HepG2 (cell line): Measurements from ENCODE around the gene UQCRC2. TPM values are rescaled to one million over a fixed set of nuclear protein-coding genes. Genes with fewer than 3 reads are reported as not detected.

ENCODE experiments used
- AGO2 ChIP-seq: fragments of 200-400 bp; formaldehyde crosslinking; optimal IDR thresholded peaks from 2 replicates; pipeline ENCODE3; 2017; ENCODE audit warnings: mild to moderate bottlenecking, low read depth, low read length, moderate library complexity
- ARNT ChIP-seq: fragments of 450-650 bp; IDR thresholded peaks from 2 replicates; pipeline ENCODE4 v1.6.1; 2017
- E2F1 ChIP-seq: sonication (generic); formaldehyde crosslinking; IDR thresholded peaks from 2 replicates; pipeline ENCODE4 v1.5.0; 2020; ENCODE audit warnings: missing genetic modification reagents
- ELF3 ChIP-seq: IDR thresholded peaks from 2 replicates; pipeline ENCODE4 v1.6.1; 2016; ENCODE audit warnings: missing genetic modification reagents, missing compliant biosample characterization
- ESRRA ChIP-seq: sonication (generic); formaldehyde crosslinking; IDR thresholded peaks from 2 replicates; pipeline ENCODE4 v1.5.1; 2020; ENCODE audit warnings: mild to moderate bottlenecking, low read depth, missing genetic modification reagents
- FOXA1 ChIP-seq, 2 experiments: fragments of 450-650 bp in 1 of 2; sonication (generic) in 1 of 2; formaldehyde crosslinking in 1 of 2; IDR thresholded peaks; 2 replicates each; pipeline versions ENCODE4 v1.4.0 to v1.6.1; 2016 to 2020; ENCODE audit warnings: missing genetic modification reagents in 1 of 2
- GTF2F1 ChIP-seq: fragments of 150-350 bp; IDR thresholded peaks from 2 replicates; pipeline ENCODE4 v1.6.1; 2014; ENCODE audit warnings: low read length
- HDAC2 ChIP-seq: sonication (generic); formaldehyde crosslinking; IDR thresholded peaks from 2 replicates; pipeline ENCODE4 v1.4.0; 2020; ENCODE audit warnings: missing genetic modification reagents
- JUNB ChIP-seq: sonication (generic); formaldehyde crosslinking; IDR thresholded peaks from 2 replicates; pipeline ENCODE4 v1.8.0; 2022; ENCODE audit warnings: missing genetic modification reagents, mild to moderate bottlenecking, borderline replicate concordance
- MEIS2 ChIP-seq: sonication (generic); formaldehyde crosslinking; IDR thresholded peaks from 2 replicates; pipeline ENCODE4 v1.9.0; 2021; ENCODE audit warnings: mild to moderate bottlenecking, missing genetic modification reagents
- RFX5 ChIP-seq: IDR thresholded peaks from 2 replicates; pipeline ENCODE4 v1.6.1; 2011; ENCODE audit warnings: low read depth, low read length, improper control_type of control experiment
- SRSF1 ChIP-seq: fragments of 200-400 bp; formaldehyde crosslinking; optimal IDR thresholded peaks from 2 replicates; pipeline ENCODE3; 2017; ENCODE audit warnings: mild to moderate bottlenecking, low read depth, low read length, moderate library complexity
- TAF15 ChIP-seq: fragments of 200-400 bp; formaldehyde crosslinking; IDR thresholded peaks from one replicate; pipeline ENCODE4 v1.6.1; 2018; ENCODE audit warnings: mild to moderate bottlenecking, low read depth, low read length; ENCODE audit not compliant: poor library complexity, severe bottlenecking
- TOPORS ChIP-seq: sonication (generic); formaldehyde crosslinking; IDR thresholded peaks from 2 replicates; pipeline ENCODE4 v1.8.0; 2023; ENCODE audit warnings: mild to moderate bottlenecking, missing genetic modification reagents
- YEATS4 ChIP-seq: sonication (generic); formaldehyde crosslinking; IDR thresholded peaks from 2 replicates; pipeline ENCODE4 v1.4.0; 2020; ENCODE audit warnings: missing genetic modification reagents, borderline replicate concordance
- ZFYVE20 ChIP-seq: sonication (generic); formaldehyde crosslinking; IDR thresholded peaks from 2 replicates; pipeline ENCODE4 v1.8.0; 2023; ENCODE audit warnings: low read depth, mild to moderate bottlenecking, moderate library complexity, missing genetic modification reagents, borderline replicate concordance
- ZNF138 ChIP-seq: sonication (generic); formaldehyde crosslinking; IDR thresholded peaks from 2 replicates; pipeline ENCODE4 v1.5.0; 2020; ENCODE audit warnings: mild to moderate bottlenecking, low read depth, missing genetic modification reagents
- ZNF230 ChIP-seq: sonication (generic); formaldehyde crosslinking; IDR thresholded peaks from 2 replicates; pipeline ENCODE4 v1.4.0; 2020; ENCODE audit warnings: mild to moderate bottlenecking, missing genetic modification reagents
- ZNF317 ChIP-seq: sonication (generic); formaldehyde crosslinking; IDR thresholded peaks from 2 replicates; pipeline ENCODE4 v1.5.0; 2020; ENCODE audit warnings: mild to moderate bottlenecking, missing genetic modification reagents
- ZNF609 ChIP-seq: sonication (generic); formaldehyde crosslinking; IDR thresholded peaks from 2 replicates; pipeline ENCODE4 v1.4.0; 2020; ENCODE audit warnings: mild to moderate bottlenecking, missing genetic modification reagents, borderline replicate concordance
- ZNF737 ChIP-seq: sonication (generic); formaldehyde crosslinking; IDR thresholded peaks from 2 replicates; pipeline ENCODE4 v1.5.0; 2020; ENCODE audit warnings: missing genetic modification reagents, mild to moderate bottlenecking, borderline replicate concordance
- polyA plus RNA-seq, 8 experiments: library from polyadenylated mRNA; depleted of rRNA in 3 of 8; stranded (reverse) in 7 of 8; unstranded in 1 of 8; fragments of >200 nt; fragmentation: Illumina TruSeq in 4 of 8; extraction: Trizol in 4 of 8; gene quantifications; 2 replicates each; pipeline versions ENCODE4 v1.2.1 to v1.2.3, GENCODE V29; 2011 to 2016; ENCODE audit warnings: low read depth in 4 of 8, missing spikeins in 1 of 8, mixed read lengths in 1 of 8; ENCODE audit not compliant: insufficient read depth in 1 of 8
- total RNA-seq, 5 experiments: library from RNA; depleted of rRNA; stranded (reverse); fragments of >200 nt; fragmentation: Illumina TruSeq; extraction: Trizol; gene quantifications; 2 replicates each; pipeline ENCODE4 v1.2.3, GENCODE V29; 2016; ENCODE audit warnings: low read depth in 1 of 5

UQCRC2 gene
- total and polyA plus RNA-seq, 2 of the 13 experiments (the other 11 are each of a cell fraction or from before 2014, with no cell fraction given): 442 to 536 TPM

GRCh38 chr16:21952793-21953540, at the start of gene UQCRC2 (continued):
- peak; percentile 69 for TF ChIP-seq ESRRA (CRISPR knock-in tag)
- peak; percentile 79 for TF ChIP-seq SRSF1
- TF ChIP-seq JUNB (CRISPR knock-in tag): no peak
- peak; percentile 76; the same call in 1 of the 2 replicates for TF ChIP-seq TOPORS (CRISPR knock-in tag)
- TF ChIP-seq ZFYVE20 (CRISPR knock-in tag): no peak
- no peak for TF ChIP-seq AGO2
- peak; percentile 94; the same call in 1 of the 2 replicates for TF ChIP-seq ZNF138 (CRISPR knock-in tag)
- peak; percentile 91 for TF ChIP-seq ZNF317 (CRISPR knock-in tag)
- TF ChIP-seq ARNT: no peak
- no peak for TF ChIP-seq TAF15
- 0 out of 2 replicates have a peak, but pooled peaks have one; percentile 30 for TF ChIP-seq ZNF609 (CRISPR knock-in tag)
- TF ChIP-seq RFX5: peak; percentile 18
- TF ChIP-seq HDAC2: peak; percentile 87
- 0 out of 2 replicates have a peak, but pooled peaks have one; percentile 73 for TF ChIP-seq ZNF737 (CRISPR knock-in tag)
- TF ChIP-seq MEIS2 (CRISPR knock-in tag): peak; percentile 34
- no peak for TF ChIP-seq FOXA1 (IDR thresholded peaks at IDR 0.05)
- no peak for TF ChIP-seq FOXA1 (CRISPR knock-in tag; IDR thresholded peaks at IDR 0.05)
- peak; percentile 94 for TF ChIP-seq YEATS4 (CRISPR knock-in tag)
- TF ChIP-seq ZNF230: peak; percentile 52; the same call in 1 of the 2 replicates
- peak; percentile 96 for TF ChIP-seq ELF3 (CRISPR knock-in tag)
- TF ChIP-seq GTF2F1: peak; percentile 77; the same call in 1 of the 2 replicates
- peak; percentile 40; the same call in 1 of the 2 replicates for TF ChIP-seq E2F1 (CRISPR knock-in tag)
